Mucosa of rectum (tissue), 2 donors: ENCODE measurements around the gene AMZ1.
A peak's percentile ranks its signal among the peaks of the same experiment; 100 is the strongest.

Experiments used
- H3K27ac ChIP-seq, 2 donors: one replicate each; pipeline ENCODE4 v1.7.0; 2013; ENCODE audit warnings: inconsistent platforms in 2 of 2, low read depth in 2 of 2, low read length in 2 of 2
- H3K27me3 ChIP-seq, 2 donors: one replicate each; pipeline ENCODE4 v1.7.0; 2013; ENCODE audit warnings: low read length in 2 of 2; ENCODE audit not compliant: control insufficient read depth in 2 of 2, insufficient read depth in 2 of 2
- H3K36me3 ChIP-seq, 2 donors: one replicate each; pipeline ENCODE4 v1.7.0; 2013; ENCODE audit warnings: low read length in 2 of 2; ENCODE audit not compliant: control insufficient read depth in 2 of 2, insufficient read depth in 2 of 2
- H3K4me1 ChIP-seq, 2 donors: one replicate each; pipeline ENCODE4 v1.7.0; 2013; ENCODE audit warnings: low read length in 2 of 2, mild to moderate bottlenecking in 1 of 2; ENCODE audit not compliant: control insufficient read depth in 2 of 2, insufficient read depth in 2 of 2
- H3K4me3 ChIP-seq, 2 donors: one replicate each; pipeline ENCODE4 v1.7.0; 2013; ENCODE audit warnings: low read length in 2 of 2
- H3K9ac ChIP-seq, 2 donors: one replicate each; pipeline ENCODE4 v1.7.0; 2013; ENCODE audit warnings: low read length in 2 of 2, low read depth in 1 of 2, mild to moderate bottlenecking in 1 of 2
- H3K9me3 ChIP-seq, 2 donors: one replicate each; pipeline ENCODE4 v1.7.0; 2013; ENCODE audit warnings: low read length in 2 of 2; ENCODE audit not compliant: control insufficient read depth in 2 of 2
- donor health status: healthy.
- donor health status: Normal muscosa, but diverticular disease.

AMZ1 gene

GRCh38 chr7:2760098-2760889 is 72.3 kb downstream of the AMZ1 start:
- Histone ChIP-seq H3K36me3 (no peaks in the 10 kb centered on the region), H3K9ac (peak overlapping the region; percentile 55 to 72), H3K4me3 (peak overlapping the region; percentile 40 to 71), H3K4me1 (peaks cover 22 to 36% of the 10 kb centered on the region in 2 donors), H3K9me3 (no peaks in the 10 kb centered on the region), H3K27me3 (no peaks in the 10 kb centered on the region), H3K27ac (peak overlapping the region; percentile 79 to 88)

- Histone ChIP-seq H3K9ac (peak overlapping the region; percentile 55 to 72), H3K27me3 (no peaks in the 10 kb centered on the region), H3K36me3 (no peaks in the 10 kb centered on the region), H3K27ac (peak overlapping the region; percentile 79 to 88), H3K9me3 (no peaks in the 10 kb centered on the region), H3K4me3 (peak overlapping the region in 1 of 2 donors; percentile 40), H3K4me1 (peaks cover 22 to 36% of the 10 kb centered on the region in 2 donors)
Measured at GRCh38 chr7:2761131-2761624, 73.2 kb downstream of the AMZ1 start.

- Histone ChIP-seq H3K9me3 (no peaks in the 10 kb centered on the region), H3K4me1 (peaks cover 22 to 36% of the 10 kb centered on the region in 2 donors), H3K9ac (no peak overlapping the region), H3K27me3 (no peaks in the 10 kb centered on the region), H3K27ac (peak overlapping the region; percentile 77 to 78), H3K4me3 (no peak overlapping the region), H3K36me3 (no peaks in the 10 kb centered on the region)
Measured at GRCh38 chr7:2761801-2762497, 73.9 kb downstream of the AMZ1 start.

- no peaks in the 10 kb centered on the region for H3K9me3 ChIP-seq
- H3K4me1 ChIP-seq = peaks cover 17 to 27% of the 10 kb centered on the region in 2 donors
- no peaks in the 10 kb centered on the region for H3K27me3 ChIP-seq
- H3K27ac ChIP-seq = peak overlapping the region; percentile 77 to 78
- no peak overlapping the region for H3K4me3 ChIP-seq
- H3K36me3 ChIP-seq = no peaks in the 10 kb centered on the region
- peak overlapping the region in 1 of 2 donors; percentile 59 for H3K9ac ChIP-seq
Measured at GRCh38 chr7:2763597-2763996, 75.6 kb downstream of the AMZ1 start.

- Histone ChIP-seq H3K27ac (no peak overlapping the region), H3K27me3 (no peaks in the 10 kb centered on the region), H3K4me3 (no peak overlapping the region), H3K9me3 (no peaks in the 10 kb centered on the region), H3K9ac (no peak overlapping the region), H3K4me1 (peaks cover 15 to 22% of the 10 kb centered on the region in 2 donors), H3K36me3 (no peaks in the 10 kb centered on the region)
Measured at GRCh38 chr7:2764621-2765020, 76.6 kb downstream of the AMZ1 start.
